Type B pancreatic cell (in vitro differentiated cells): ENCODE data around the gene MDH2. TPM values are rescaled to one million over a fixed set of nuclear protein-coding genes. Genes with fewer than 3 reads are reported as not detected.
"Not testable (repeated sequence)": the region's sequence is repeated elsewhere in the genome, so short reads cannot be mapped to it uniquely, and the experiment has no call there.

ENCODE experiments used
- DNase-seq: peaks from one replicate; pipeline ENCODE4 v3.0.0; 2021; ENCODE audit warnings: mixed read lengths; ENCODE audit not compliant: unreplicated experiment; ENCODE audit errors: extremely low spot score
- H3K27ac Mint-ChIP-seq: 2 replicates; pipeline ENCODE4 v1.8.0; 2021; ENCODE audit warnings: mild to moderate bottlenecking, mixed read lengths
- H3K27me3 Mint-ChIP-seq: 2 replicates; pipeline ENCODE4 v1.8.0; 2021; ENCODE audit warnings: mixed read lengths
- H3K36me3 Mint-ChIP-seq: 2 replicates; pipeline ENCODE4 v1.8.0; 2021; ENCODE audit warnings: mixed read lengths
- H3K4me1 Mint-ChIP-seq: one replicate; pipeline ENCODE4 v1.8.0; 2021; ENCODE audit warnings: mixed read lengths; ENCODE audit not compliant: unreplicated experiment
- H3K4me3 Mint-ChIP-seq: 2 replicates; pipeline ENCODE4 v1.8.0; 2021; ENCODE audit warnings: mild to moderate bottlenecking, mixed read lengths
- H3K9me3 Mint-ChIP-seq: 2 replicates; pipeline ENCODE4 v1.8.0; 2021; ENCODE audit warnings: mixed read lengths
- total RNA-seq: library from RNA; stranded (reverse); gene quantifications from 2 replicates; pipeline ENCODE4 v1.2.1, GENCODE V29; 2021; ENCODE audit warnings: low replicate concordance
- TF ChIP-seq, protein P1 (sequence below): fragments of 200-600 bp; sonication (generic); conservative IDR thresholded peaks from 2 replicates; pipeline ENCODE4 v1.5.0; 2021; ENCODE audit warnings: antibody characterized with exemption, mild to moderate bottlenecking

MDH2 gene
- total RNA-seq, 1 donor from 2014 or later: 177 TPM

DNA sequence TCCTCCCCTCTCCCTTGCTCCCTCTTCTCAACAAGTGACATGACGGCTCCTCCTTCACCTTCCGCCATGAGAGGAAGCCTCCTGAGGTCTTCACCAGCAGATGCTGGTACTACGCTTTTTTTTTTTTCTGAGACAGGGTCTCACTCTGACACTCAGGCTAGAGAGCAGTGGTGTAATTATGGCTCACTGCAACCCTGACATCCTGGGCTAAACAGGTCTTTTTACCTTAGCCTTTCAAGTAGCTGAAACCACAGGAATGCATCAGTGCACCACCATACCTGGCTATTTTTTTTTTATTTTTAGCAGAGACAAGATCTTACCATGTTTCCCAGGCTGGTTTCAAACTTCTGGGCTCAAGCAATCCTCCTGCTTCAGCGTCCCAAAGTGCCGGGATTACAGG lies 43.6 kb downstream of the MDH2 start:
- peak overlapping the region; percentile 91 for H3K27ac Mint-ChIP-seq
- peaks cover 3% of the 10 kb centered on the region for H3K36me3 Mint-ChIP-seq
- TF ChIP-seq, protein P1, sequence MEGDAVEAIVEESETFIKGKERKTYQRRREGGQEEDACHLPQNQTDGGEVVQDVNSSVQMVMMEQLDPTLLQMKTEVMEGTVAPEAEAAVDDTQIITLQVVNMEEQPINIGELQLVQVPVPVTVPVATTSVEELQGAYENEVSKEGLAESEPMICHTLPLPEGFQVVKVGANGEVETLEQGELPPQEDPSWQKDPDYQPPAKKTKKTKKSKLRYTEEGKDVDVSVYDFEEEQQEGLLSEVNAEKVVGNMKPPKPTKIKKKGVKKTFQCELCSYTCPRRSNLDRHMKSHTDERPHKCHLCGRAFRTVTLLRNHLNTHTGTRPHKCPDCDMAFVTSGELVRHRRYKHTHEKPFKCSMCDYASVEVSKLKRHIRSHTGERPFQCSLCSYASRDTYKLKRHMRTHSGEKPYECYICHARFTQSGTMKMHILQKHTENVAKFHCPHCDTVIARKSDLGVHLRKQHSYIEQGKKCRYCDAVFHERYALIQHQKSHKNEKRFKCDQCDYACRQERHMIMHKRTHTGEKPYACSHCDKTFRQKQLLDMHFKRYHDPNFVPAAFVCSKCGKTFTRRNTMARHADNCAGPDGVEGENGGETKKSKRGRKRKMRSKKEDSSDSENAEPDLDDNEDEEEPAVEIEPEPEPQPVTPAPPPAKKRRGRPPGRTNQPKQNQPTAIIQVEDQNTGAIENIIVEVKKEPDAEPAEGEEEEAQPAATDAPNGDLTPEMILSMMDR: no peak
- H3K4me1 Mint-ChIP-seq: peaks cover 11% of the 10 kb centered on the region
- peaks cover 4% of the 10 kb centered on the region for H3K27me3 Mint-ChIP-seq
- DNase-seq: no peak
- peak overlapping the region; percentile 67 for H3K4me3 Mint-ChIP-seq
- H3K9me3 Mint-ChIP-seq: no peaks in the 10 kb centered on the region

DNA sequence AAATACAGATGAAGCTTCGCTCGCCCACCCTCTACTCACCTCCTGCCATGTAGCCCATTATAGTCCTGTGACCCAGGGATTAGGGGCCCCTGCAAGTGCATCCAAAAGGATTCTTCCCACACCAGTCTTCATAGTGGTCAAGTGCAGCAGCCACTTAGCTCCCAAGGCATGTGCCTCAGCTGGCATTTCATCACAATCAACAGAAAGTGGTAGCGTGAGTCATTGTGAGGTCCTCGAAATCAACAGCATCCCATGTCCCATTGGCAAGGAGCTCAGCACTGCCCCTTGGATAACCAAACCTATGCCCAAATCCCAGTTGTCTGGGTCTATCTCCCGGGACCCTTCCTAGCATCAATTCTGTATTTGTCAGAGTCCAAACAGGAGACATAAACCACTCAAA lies 45.6 kb downstream of the MDH2 start:
- not testable (repeated sequence) for H3K27ac Mint-ChIP-seq, DNase-seq, H3K27me3 Mint-ChIP-seq, H3K36me3 Mint-ChIP-seq, H3K9me3 Mint-ChIP-seq, H3K4me3 Mint-ChIP-seq
- H3K4me1 Mint-ChIP-seq: peaks cover 11% of the 10 kb centered on the region

DNA sequence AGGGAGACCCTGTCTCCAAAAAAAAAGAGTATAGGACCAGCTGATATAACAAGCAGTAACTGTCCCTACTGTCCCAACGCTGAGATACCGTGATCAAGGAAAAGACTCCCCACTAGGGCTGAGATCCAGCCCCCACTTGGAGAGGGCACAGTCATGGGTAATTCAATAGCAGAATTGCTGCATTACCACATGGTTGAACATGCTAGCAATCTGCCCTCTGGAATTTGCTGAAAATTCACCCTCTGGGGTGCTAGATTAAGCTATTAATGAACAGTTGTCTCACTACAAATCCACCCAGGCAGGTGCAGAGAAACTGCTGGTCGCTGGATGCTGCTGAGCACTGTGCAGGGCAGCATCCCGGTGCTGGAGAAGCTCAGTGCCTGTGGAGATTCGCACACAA lies 46.4 kb downstream of the MDH2 start:
- H3K9me3 Mint-ChIP-seq, H3K4me3 Mint-ChIP-seq, H3K27me3 Mint-ChIP-seq, H3K36me3 Mint-ChIP-seq, DNase-seq, H3K27ac Mint-ChIP-seq: not testable (repeated sequence)
- H3K4me1 Mint-ChIP-seq: peaks cover 11% of the 10 kb centered on the region

DNA sequence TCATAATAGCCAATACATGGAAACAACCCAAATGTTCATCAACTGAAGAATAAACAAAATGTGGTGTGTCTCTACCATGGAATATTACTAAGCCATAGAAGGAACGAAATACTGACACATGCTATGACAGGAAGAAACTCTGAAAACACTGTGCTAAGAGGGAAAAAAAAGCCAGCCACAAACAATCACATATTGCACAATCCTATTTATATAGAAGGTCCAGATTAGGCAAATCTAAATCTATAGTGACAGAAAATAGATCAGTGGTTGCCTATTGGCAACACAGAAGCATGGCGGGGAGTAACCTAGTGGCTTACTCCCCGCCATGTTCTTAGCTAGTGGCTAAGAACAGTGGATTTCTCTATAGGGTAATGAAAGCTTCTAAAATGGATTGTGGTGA lies 48.0 kb downstream of the MDH2 start:
- no peak for DNase-seq
- TF ChIP-seq, protein P1: no peak
- H3K4me3 Mint-ChIP-seq: no peak overlapping the region
- H3K27me3 Mint-ChIP-seq: no peaks in the 10 kb centered on the region
- H3K4me1 Mint-ChIP-seq: peaks cover 5% of the 10 kb centered on the region
- H3K27ac Mint-ChIP-seq: no peak overlapping the region
- no peaks in the 10 kb centered on the region for H3K9me3 Mint-ChIP-seq
- peaks cover 3% of the 10 kb centered on the region for H3K36me3 Mint-ChIP-seq

DNA sequence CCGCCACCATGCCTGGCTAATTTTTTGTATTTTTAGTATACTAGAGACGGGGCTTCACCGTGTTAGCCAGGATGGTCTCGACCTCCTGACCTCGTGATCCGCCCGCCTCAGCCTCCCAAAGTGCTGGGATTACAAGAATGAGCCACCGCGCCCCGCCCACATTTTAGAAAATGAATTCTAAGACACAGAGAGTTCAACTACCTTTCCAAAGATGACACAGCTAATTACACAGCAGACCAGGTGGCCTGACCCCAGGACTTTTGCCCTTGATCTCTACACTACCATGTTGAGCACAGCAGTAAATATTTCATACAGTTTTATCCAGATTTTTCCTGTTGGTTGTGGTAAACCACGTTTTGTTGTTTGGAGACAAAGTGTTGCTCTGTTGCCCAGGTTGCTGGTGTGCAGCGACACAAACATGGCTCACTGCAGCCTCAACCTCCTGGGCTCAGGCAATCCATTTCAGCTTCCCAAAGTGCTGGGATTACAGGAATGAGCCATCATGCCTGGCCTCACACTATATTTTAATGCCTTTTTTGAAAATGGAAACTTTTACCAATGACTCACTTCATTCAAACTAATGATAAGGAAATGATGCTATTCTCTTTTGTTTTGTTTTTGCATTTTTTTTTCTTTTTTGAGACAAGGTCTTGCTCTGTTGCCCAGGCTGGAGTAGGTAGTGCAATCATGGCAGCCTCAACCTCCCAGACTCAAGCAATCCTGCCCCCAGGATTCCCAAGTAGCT lies 54.0 kb downstream of the MDH2 start:
- not testable (repeated sequence) for H3K27me3 Mint-ChIP-seq, H3K27ac Mint-ChIP-seq, H3K4me3 Mint-ChIP-seq, DNase-seq, H3K36me3 Mint-ChIP-seq, H3K9me3 Mint-ChIP-seq, H3K4me1 Mint-ChIP-seq

DNA sequence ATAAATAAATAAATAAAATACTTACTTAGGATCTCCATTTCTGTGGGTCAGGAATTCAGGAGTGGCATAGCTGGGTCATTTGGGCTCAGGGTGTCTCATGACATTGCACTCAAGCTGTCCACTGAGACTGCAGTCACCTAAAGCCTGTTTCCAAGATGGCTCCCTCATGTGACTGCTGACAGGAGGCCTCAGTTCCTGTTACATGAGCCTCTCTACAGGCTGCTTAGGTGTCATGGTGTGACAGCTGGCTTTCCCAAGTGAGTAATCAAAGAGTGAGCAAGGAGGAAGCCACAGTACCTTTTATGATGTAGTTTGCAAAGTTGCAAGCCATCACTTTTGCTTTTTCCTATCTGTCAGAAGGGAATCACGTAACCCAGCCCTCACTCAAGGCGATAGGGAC lies 55.9 kb downstream of the MDH2 start:
- not testable (repeated sequence) for H3K9me3 Mint-ChIP-seq, H3K27ac Mint-ChIP-seq, H3K4me1 Mint-ChIP-seq, DNase-seq, H3K27me3 Mint-ChIP-seq, H3K36me3 Mint-ChIP-seq, H3K4me3 Mint-ChIP-seq

DNA sequence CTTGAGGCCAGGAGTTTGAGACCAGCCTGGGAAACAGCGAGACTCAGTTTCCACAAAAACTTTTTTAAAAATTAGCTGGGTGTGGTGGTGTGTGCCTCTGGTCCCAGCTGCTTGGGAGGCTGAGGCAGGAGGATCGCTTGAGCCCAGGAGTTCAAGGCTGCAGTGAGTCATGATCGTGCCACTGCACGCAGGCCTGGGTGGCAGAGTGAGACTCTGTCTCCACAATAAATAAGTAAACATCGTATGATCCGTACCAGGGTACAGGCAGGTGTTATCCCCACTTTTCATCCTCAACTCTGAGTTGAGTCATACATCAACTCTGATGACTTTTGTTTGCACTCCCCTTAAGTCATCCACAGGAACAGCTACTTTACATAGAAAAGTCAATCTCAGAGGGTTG lies 58.2 kb downstream of the MDH2 start:
- H3K27me3 Mint-ChIP-seq, DNase-seq, H3K4me3 Mint-ChIP-seq, H3K9me3 Mint-ChIP-seq, H3K27ac Mint-ChIP-seq, H3K36me3 Mint-ChIP-seq: not testable (repeated sequence)
- peaks cover 11% of the 10 kb centered on the region for H3K4me1 Mint-ChIP-seq

DNA sequence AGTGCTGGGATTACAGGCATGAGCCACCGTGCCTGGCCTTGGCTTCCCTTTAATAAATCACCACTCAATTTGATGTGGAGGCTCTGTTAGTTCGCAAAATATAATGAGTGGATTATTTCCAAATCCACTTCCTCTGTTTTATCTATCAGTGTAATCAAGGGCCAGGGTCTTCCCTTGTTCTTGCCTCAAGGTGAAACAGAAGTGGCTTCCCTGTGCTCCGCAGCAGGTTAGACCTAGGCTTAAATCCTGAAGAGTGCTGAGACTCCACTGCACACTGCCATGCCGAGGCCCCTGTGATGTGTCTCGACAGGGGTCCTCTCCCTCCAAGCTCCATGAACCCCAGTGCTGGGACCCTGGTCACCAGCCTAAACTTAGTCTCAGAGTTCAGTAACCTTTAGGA lies 59.0 kb downstream of the MDH2 start:
- H3K27ac Mint-ChIP-seq: no peak overlapping the region

More for the DNA sequence above, 59.0 kb downstream of the MDH2 start:
- Mint-ChIP-seq H3K9me3 (no peaks in the 10 kb centered on the region), H3K4me1 (peaks cover 11% of the 10 kb centered on the region), H3K27me3 (no peaks in the 10 kb centered on the region), H3K4me3 (no peak overlapping the region), H3K36me3 (no peaks in the 10 kb centered on the region)
- TF ChIP-seq, protein P1: no peak
- no peak for DNase-seq
